Epithelial cell of esophagus (primary cell): Measurements from ENCODE around the gene TFDP1.

ENCODE experiments used
- DNase-seq: peaks from one replicate; pipeline ENCODE4 v3.0.0; 2010; ENCODE audit warnings: low read depth
- H3K4me3 ChIP-seq: 2 replicates; pipeline ENCODE4 v1.5.1; 2011; ENCODE audit warnings: mild to moderate bottlenecking, low read length, control low read depth
- TF ChIP-seq, protein P1 (sequence below): IDR thresholded peaks from 2 replicates; pipeline ENCODE4 v1.5.1; 2011; ENCODE audit warnings: low read depth, mild to moderate bottlenecking, low read length, control low read depth, inconsistent platforms; ENCODE audit not compliant: insufficient read depth; ENCODE audit errors: missing control alignments

Gene TFDP1

DNA sequence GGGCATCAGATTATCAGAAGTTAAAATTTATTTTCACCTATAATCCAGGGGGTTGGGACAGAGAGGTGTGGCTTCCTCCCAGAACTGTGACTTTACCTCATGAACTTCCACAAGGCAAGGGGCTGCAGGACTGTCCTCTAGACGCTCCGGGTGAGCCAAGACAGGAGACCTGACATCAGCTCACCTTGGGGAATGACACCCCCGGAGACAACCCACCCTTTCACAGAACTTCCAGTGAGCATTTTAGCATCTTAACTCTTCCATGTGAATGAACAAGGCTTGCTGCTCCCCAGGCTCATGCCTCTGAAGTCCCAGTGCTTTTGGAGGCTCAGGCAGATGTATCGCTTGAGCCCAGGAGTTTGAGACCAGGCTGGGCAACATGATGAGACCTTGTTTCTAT, 29.4 kb upstream of the TFDP1 start:
- TF ChIP-seq, protein P1, sequence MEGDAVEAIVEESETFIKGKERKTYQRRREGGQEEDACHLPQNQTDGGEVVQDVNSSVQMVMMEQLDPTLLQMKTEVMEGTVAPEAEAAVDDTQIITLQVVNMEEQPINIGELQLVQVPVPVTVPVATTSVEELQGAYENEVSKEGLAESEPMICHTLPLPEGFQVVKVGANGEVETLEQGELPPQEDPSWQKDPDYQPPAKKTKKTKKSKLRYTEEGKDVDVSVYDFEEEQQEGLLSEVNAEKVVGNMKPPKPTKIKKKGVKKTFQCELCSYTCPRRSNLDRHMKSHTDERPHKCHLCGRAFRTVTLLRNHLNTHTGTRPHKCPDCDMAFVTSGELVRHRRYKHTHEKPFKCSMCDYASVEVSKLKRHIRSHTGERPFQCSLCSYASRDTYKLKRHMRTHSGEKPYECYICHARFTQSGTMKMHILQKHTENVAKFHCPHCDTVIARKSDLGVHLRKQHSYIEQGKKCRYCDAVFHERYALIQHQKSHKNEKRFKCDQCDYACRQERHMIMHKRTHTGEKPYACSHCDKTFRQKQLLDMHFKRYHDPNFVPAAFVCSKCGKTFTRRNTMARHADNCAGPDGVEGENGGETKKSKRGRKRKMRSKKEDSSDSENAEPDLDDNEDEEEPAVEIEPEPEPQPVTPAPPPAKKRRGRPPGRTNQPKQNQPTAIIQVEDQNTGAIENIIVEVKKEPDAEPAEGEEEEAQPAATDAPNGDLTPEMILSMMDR, result no peak
- DNase-seq, result no peak
- H3K4me3 ChIP-seq, result no peak overlapping the region

- TF ChIP-seq, protein P1, result no peak
- DNase-seq, result no peak
- no peak overlapping the region for H3K4me3 ChIP-seq
Measured at GRCh38 chr13:113557013-113557412, 27.5 kb upstream of the TFDP1 start.

DNA sequence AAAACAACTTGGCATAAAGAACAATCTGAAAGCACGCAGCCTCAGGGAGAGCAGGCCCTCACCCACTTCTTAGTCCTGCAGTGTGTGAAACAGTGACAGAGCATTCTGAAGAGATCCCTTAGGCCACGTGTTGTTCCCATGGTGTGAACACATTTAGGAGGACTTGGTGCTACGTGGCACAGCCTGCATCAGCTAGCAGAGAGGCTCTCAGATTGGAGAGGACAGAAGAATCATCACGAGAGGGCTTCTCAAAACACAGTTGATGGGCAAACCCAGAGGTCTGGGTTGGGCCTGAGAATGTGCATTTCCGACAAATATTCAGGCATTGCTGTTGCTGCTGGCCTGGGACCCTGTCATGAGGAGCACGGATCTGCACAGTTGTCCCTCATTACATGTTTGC, 26.1 kb upstream of the TFDP1 start:
- H3K4me3 ChIP-seq, result no peak overlapping the region
- TF ChIP-seq, protein P1, result no peak
- no peak for DNase-seq

- no peak for DNase-seq
- H3K4me3 ChIP-seq, result no peak overlapping the region
Measured at GRCh38 chr13:113559061-113559460, 25.5 kb upstream of the TFDP1 start.

GRCh38 chr13:113559901-113560644, 24.5 kb upstream of the TFDP1 start:
- no peak for DNase-seq
- H3K4me3 ChIP-seq, result no peak overlapping the region
- TF ChIP-seq, protein P1, result no peak

More at GRCh38 chr13:113559061-113559460, 25.5 kb upstream of the TFDP1 start:
- TF ChIP-seq, protein P1, result no peak

DNA sequence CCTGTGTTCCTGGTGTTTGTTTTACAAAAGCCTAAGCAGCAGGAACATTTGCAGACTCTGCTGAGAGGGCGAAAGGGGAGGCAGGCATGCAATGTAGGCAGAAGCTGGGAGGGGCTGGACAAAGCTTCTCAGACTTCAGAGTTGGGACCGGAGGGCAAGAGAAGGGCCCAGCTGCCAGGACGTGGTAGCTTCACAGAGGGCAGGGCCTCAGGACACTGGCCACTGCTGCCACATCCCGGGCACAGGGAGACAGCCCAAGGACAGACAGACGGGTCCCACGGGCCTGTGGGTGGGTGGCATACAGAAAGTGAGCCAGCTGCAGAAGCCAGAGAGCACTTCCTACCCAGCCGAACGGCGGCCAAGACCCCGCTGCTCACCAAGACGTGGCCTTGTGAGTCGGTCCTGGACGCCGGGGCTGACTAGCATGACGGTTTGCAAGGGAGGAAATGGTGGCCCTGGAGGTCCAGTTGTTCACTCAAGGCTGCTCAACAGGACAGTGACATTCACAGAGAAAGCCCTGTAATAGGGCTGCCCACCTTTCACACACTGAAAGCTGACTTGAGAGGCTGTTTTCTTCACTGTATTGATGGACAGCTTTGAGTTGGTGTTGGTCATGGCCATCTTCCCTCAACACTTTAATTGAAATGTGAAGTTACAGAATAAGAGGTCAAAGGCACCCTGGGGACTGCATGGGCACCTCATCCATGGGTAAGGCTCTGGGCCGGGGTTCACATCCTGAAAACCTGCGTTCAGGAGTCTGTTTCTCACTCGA, 23.7 kb upstream of the TFDP1 start:
- TF ChIP-seq, protein P1, result no peak
- DNase-seq, result no peak

More for the DNA sequence above, 23.7 kb upstream of the TFDP1 start:
- no peak overlapping the region for H3K4me3 ChIP-seq
